PC-9 (cell line): ENCODE results near the gene ZFPL1.

Experiments used
- CTCF ChIP-seq: fragments of 200-600 bp; sonication (generic); conservative IDR thresholded peaks from 2 replicates; pipeline ENCODE4 v1.6.1; 2017; ENCODE audit warnings: mixed run types, antibody characterized with exemption, mild to moderate bottlenecking, moderate library complexity
- EZH2 ChIP-seq: fragments of 200-600 bp; sonication (generic); IDR thresholded peaks from 2 replicates; pipeline ENCODE4 v1.8.0; 2017; ENCODE audit warnings: antibody characterized with exemption, low read depth

- TF ChIP-seq CTCF: no peak
- no peak for TF ChIP-seq EZH2
These were observed 12.9 kb downstream of the ZFPL1 start for GRCh38 chr11:65096926-65097325.
